Breast epithelium (tissue), 3 donors: ENCODE results near the gene PTPRN2.

ENCODE experiments used
- POLR2A ChIP-seq: fragments of 450-650 bp; IDR thresholded peaks from one replicate; pipeline ENCODE4 v1.6.1; 2016; ENCODE audit warnings: antibody characterized with exemption, mild to moderate bottlenecking, moderate library complexity
- TF ChIP-seq, protein P1 (sequence below), 3 donors: fragments of 450-650 bp; IDR thresholded peaks; one replicate each; pipeline ENCODE4 v1.5.1; 2016 to 2017; ENCODE audit warnings: antibody characterized with exemption in 3 of 3, mild to moderate bottlenecking in 3 of 3, moderate library complexity in 3 of 3

DNA sequence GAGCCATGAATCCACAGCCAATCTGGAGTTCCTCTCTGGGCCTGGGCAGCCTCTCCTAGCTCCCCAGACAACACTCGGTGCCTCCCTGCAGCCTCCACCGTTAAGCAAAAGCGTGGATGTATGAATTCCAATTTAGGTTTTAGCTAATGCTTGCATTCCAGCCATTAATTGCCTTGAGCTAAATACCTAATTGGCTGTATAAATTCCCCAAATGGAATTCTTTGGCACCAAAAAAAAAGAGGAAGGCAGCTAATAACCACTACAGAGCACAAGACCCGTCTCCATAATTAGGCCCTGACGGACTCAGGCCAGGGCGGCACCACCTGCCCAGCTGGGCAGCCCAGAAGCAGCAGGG lies 140.5 kb downstream of the PTPRN2 start:
- TF ChIP-seq, protein P1, sequence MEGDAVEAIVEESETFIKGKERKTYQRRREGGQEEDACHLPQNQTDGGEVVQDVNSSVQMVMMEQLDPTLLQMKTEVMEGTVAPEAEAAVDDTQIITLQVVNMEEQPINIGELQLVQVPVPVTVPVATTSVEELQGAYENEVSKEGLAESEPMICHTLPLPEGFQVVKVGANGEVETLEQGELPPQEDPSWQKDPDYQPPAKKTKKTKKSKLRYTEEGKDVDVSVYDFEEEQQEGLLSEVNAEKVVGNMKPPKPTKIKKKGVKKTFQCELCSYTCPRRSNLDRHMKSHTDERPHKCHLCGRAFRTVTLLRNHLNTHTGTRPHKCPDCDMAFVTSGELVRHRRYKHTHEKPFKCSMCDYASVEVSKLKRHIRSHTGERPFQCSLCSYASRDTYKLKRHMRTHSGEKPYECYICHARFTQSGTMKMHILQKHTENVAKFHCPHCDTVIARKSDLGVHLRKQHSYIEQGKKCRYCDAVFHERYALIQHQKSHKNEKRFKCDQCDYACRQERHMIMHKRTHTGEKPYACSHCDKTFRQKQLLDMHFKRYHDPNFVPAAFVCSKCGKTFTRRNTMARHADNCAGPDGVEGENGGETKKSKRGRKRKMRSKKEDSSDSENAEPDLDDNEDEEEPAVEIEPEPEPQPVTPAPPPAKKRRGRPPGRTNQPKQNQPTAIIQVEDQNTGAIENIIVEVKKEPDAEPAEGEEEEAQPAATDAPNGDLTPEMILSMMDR (IDR thresholded peaks at IDR 0.05), result no peak
- TF ChIP-seq POLR2A, result no peak
